ENCODE measurements around the gene KIF18B. TPM values are rescaled to one million over a fixed set of nuclear protein-coding genes. Genes with fewer than 3 reads are reported as not detected.

Gene KIF18B
- total and polyA plus RNA-seq, 2 of the 13 experiments (the other 11 are each of a cell fraction or from before 2014, with no cell fraction given) = 15.2 to 15.3 TPM

DNA sequence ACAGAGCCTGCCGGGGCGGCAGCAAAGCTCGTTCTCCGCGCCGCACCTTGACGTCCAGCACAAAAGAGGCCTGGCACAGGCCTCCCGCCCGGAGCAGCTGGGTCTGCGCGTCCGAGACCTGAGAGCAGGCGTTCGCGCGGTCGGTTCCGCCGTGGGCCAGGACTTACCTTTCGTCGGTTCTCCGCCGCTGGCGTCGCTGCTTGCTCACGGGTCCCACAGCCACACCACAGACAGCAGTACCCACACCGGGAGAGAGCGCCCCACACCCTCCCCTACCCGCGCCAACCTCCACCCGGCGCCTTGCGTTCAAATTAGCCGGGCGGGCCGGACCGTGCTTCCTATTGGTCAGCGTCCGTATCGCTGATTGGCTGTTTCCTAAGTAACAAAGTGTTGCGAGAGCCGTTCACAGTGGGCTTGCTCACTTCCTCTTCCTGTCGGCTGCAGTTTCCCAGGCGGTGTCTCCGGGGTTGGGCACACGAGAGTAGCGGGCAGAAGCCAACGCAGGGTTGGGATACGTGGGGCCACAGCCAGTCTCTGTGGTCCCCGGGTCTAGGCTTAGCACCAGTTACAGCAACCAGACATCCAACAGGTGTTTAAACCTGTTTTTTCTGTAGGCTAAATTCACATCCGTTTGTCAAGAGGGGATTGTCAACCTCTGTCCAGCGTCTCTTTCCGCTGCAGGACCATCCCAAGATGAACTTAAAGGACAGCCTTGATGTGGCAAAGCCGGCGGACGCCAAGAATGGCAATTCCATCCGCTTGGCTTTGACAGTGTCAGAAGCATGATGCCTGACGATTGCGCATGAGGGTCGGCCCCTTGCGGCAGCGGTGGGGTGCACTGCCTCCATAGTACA lies at the start of gene KIF18B (continued):
- TF ChIP-seq ZNF407 (CRISPR knock-in tag; IDR thresholded peaks at IDR 0.05; ENCODE audit: not compliant biosample characterization) (no peak), SPEN (CRISPR knock-in tag; IDR thresholded peaks at IDR 0.05; ENCODE audit: low read depth) (peak; percentile 39; the same call in 1 of the 2 replicates), NFRKB (IDR thresholded peaks at IDR 0.05) (no peak), ZNF776 (CRISPR knock-in tag; IDR thresholded peaks at IDR 0.05) (peak; percentile 71; the same call in 1 of the 2 replicates), ELF3 (CRISPR knock-in tag; IDR thresholded peaks at IDR 0.05) (peak; percentile 98), ZNF256 (CRISPR knock-in tag; conservative IDR thresholded peaks at IDR 0.05) (peak; percentile 41; the same call in 1 of the 2 replicates), MED13 (CRISPR knock-in tag; IDR thresholded peaks at IDR 0.05) (peak; percentile 22; the same call in 1 of the 2 replicates), TAF1 (CRISPR knock-in tag; IDR thresholded peaks at IDR 0.05) (peak; percentile 87), EED (CRISPR knock-in tag; IDR thresholded peaks at IDR 0.05) (peak; percentile 84; the same call in 1 of the 2 replicates), ZNF121 (CRISPR knock-in tag; IDR thresholded peaks at IDR 0.05) (no peak), ZNF580 (CRISPR knock-in tag; IDR thresholded peaks at IDR 0.05; ENCODE audit: borderline replicate concordance, low read depth) (peak; percentile 78; the same call in 1 of the 2 replicates), KLF12 (CRISPR knock-in tag; IDR thresholded peaks at IDR 0.05; ENCODE audit: borderline replicate concordance) (0 out of 2 replicates have a peak, but pooled peaks have one; percentile 62), YY1 (IDR thresholded peaks at IDR 0.05; ENCODE audit: insufficient read depth, insufficient replicate concordance, low read depth, low read length) (peak; percentile 49), ZFX (CRISPR knock-in tag; IDR thresholded peaks at IDR 0.05; ENCODE audit: low read depth) (peak; percentile 92)
- TF ChIP-seq, protein P1, sequence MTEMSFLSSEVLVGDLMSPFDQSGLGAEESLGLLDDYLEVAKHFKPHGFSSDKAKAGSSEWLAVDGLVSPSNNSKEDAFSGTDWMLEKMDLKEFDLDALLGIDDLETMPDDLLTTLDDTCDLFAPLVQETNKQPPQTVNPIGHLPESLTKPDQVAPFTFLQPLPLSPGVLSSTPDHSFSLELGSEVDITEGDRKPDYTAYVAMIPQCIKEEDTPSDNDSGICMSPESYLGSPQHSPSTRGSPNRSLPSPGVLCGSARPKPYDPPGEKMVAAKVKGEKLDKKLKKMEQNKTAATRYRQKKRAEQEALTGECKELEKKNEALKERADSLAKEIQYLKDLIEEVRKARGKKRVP (CRISPR knock-in tag; IDR thresholded peaks at IDR 0.05) = peak in 1 of 2 experiments; percentile 56; a peak in 1 of 4 replicates
- TF ChIP-seq, protein P2, sequence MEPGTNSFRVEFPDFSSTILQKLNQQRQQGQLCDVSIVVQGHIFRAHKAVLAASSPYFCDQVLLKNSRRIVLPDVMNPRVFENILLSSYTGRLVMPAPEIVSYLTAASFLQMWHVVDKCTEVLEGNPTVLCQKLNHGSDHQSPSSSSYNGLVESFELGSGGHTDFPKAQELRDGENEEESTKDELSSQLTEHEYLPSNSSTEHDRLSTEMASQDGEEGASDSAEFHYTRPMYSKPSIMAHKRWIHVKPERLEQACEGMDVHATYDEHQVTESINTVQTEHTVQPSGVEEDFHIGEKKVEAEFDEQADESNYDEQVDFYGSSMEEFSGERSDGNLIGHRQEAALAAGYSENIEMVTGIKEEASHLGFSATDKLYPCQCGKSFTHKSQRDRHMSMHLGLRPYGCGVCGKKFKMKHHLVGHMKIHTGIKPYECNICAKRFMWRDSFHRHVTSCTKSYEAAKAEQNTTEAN (CRISPR knock-in tag; conservative IDR thresholded peaks at IDR 0.05) = peak; percentile 88
